HL-60 (cell line): ENCODE results near the gene E4F1.

ENCODE experiments used
- DNase-seq, 2 experiments: peaks; one replicate each; pipeline ENCODE4 v3.0.0-alpha.2; 2010 to 2020; ENCODE audit warnings: low read depth in 1 of 2, low spot score in 1 of 2
- H3K27ac ChIP-seq: fragments of 250-450 bp; sonication (Bioruptor Pico); replicated peaks from 2 replicates; pipeline ENCODE4 v1.5.1; 2020; ENCODE audit warnings: mild to moderate bottlenecking, moderate library complexity
- H3K27me3 ChIP-seq: fragments of 250-450 bp; sonication (Bioruptor Pico); 2 replicates; pipeline ENCODE4 v1.5.1; 2021; ENCODE audit warnings: mild to moderate bottlenecking, moderate library complexity; ENCODE audit not compliant: insufficient read depth, poor library complexity, severe bottlenecking
- H3K4me3 ChIP-seq: replicated peaks from 2 replicates; pipeline ENCODE4 v1.5.1; 2011; ENCODE audit warnings: mild to moderate bottlenecking, control low read depth, low read length; ENCODE audit not compliant: insufficient read depth
- CTCF ChIP-seq: IDR thresholded peaks from one replicate; pipeline ENCODE4 v1.5.1; 2011; ENCODE audit warnings: low read length, control low read depth, inconsistent platforms; ENCODE audit not compliant: insufficient read depth
- GABPA ChIP-seq: IDR thresholded peaks from 2 replicates; pipeline ENCODE4 v1.6.1; 2012; ENCODE audit warnings: low read depth
- POLR2AphosphoS5 ChIP-seq: IDR thresholded peaks from 2 replicates; pipeline ENCODE4 v1.6.1; 2012; ENCODE audit warnings: low read depth
- REST ChIP-seq: IDR thresholded peaks from 2 replicates; pipeline ENCODE4 v1.6.1; 2012; ENCODE audit warnings: low read depth; ENCODE audit not compliant: insufficient replicate concordance
- SPI1 ChIP-seq: IDR thresholded peaks from 2 replicates; pipeline ENCODE4 v1.6.1; 2012; ENCODE audit warnings: low read depth, mild to moderate bottlenecking, borderline replicate concordance

Gene E4F1

GRCh38 chr16:2244301-2244700 is 20.9 kb downstream of the E4F1 start:
- H3K27me3 ChIP-seq, result no peaks in the 10 kb centered on the region
- DNase-seq, result no peak
- no peak overlapping the region for H3K27ac ChIP-seq
- H3K4me3 ChIP-seq, result no peak overlapping the region
- TF ChIP-seq REST, result no peak
- TF ChIP-seq POLR2AphosphoS5, result no peak
- no peak for TF ChIP-seq SPI1
- no peak for TF ChIP-seq CTCF
- TF ChIP-seq GABPA, result no peak

GRCh38 chr16:2244926-2245795 is 21.8 kb downstream of the E4F1 start:
- no peak overlapping the region for H3K4me3 ChIP-seq
- no peak overlapping the region for H3K27ac ChIP-seq
- no peaks in the 10 kb centered on the region for H3K27me3 ChIP-seq
- no peak for DNase-seq
- TF ChIP-seq SPI1 (no peak), REST (no peak), CTCF (no peak), GABPA (no peak), POLR2AphosphoS5 (no peak)

- H3K4me3 ChIP-seq, result no peak overlapping the region
- no peak for DNase-seq
- no peak overlapping the region for H3K27ac ChIP-seq
- TF ChIP-seq POLR2AphosphoS5 (no peak), SPI1 (no peak), REST (no peak), GABPA (no peak), CTCF (no peak)
- no peaks in the 10 kb centered on the region for H3K27me3 ChIP-seq
Measured at GRCh38 chr16:2246301-2246885, 23.0 kb downstream of the E4F1 start.
